SJSA1 (cell line): Measurements from ENCODE around the gene CXCL12. TPM values are rescaled to one million over a fixed set of nuclear protein-coding genes. Genes with fewer than 3 reads are reported as not detected.

Experiments used
- DNase-seq, 2 experiments: peaks; one replicate each; pipeline ENCODE4 v3.0.0-alpha.2; 2015 to 2020; ENCODE audit warnings: low spot score in 2 of 2, low read depth in 1 of 2
- H3K27ac ChIP-seq: fragments of 250-450 bp; sonication (Bioruptor Pico); 2 replicates; pipeline ENCODE4 v1.5.1; 2020; ENCODE audit warnings: mild to moderate bottlenecking, moderate library complexity
- H3K27me3 ChIP-seq: fragments of 250-450 bp; sonication (Bioruptor Pico); replicated peaks from 2 replicates; pipeline ENCODE4 v1.5.1; 2020; ENCODE audit warnings: mild to moderate bottlenecking, moderate library complexity
- H3K36me3 ChIP-seq: fragments of 250-450 bp; sonication (Bioruptor Pico); 2 replicates; pipeline ENCODE4 v1.5.1; 2020; ENCODE audit warnings: mild to moderate bottlenecking
- H3K4me1 ChIP-seq: fragments of 250-450 bp; sonication (Bioruptor Pico); replicated peaks from 2 replicates; pipeline ENCODE4 v1.6.1; 2021; ENCODE audit warnings: mild to moderate bottlenecking
- H3K4me3 ChIP-seq: fragments of 250-450 bp; sonication (Bioruptor Pico); 2 replicates; pipeline ENCODE4 v1.5.1; 2020; ENCODE audit warnings: mild to moderate bottlenecking
- H3K9me3 ChIP-seq: fragments of 250-450 bp; sonication (Bioruptor Pico); replicated peaks from 2 replicates; pipeline ENCODE4 v1.5.1; 2020; ENCODE audit warnings: mild to moderate bottlenecking
- total RNA-seq: library from RNA; depleted of rRNA; stranded (reverse); fragments of >200 nt; shearing (Covaris generic); gene quantifications from 2 replicates; pipeline ENCODE4 v1.2.3, GENCODE V29; 2014

Gene CXCL12
- total RNA-seq, 1 experiment from 2014 or later, result not detected

GRCh38 chr10:44335330-44336021 lies 49.4 kb downstream of the CXCL12 start:
- H3K4me1 ChIP-seq, result no peaks in the 10 kb centered on the region
- H3K4me3 ChIP-seq, result no peak overlapping the region
- no peaks in the 10 kb centered on the region for H3K9me3 ChIP-seq
- no peak overlapping the region for H3K27ac ChIP-seq
- DNase-seq, result no peak
- H3K27me3 ChIP-seq, result no peaks in the 10 kb centered on the region
- no peaks in the 10 kb centered on the region for H3K36me3 ChIP-seq

DNA sequence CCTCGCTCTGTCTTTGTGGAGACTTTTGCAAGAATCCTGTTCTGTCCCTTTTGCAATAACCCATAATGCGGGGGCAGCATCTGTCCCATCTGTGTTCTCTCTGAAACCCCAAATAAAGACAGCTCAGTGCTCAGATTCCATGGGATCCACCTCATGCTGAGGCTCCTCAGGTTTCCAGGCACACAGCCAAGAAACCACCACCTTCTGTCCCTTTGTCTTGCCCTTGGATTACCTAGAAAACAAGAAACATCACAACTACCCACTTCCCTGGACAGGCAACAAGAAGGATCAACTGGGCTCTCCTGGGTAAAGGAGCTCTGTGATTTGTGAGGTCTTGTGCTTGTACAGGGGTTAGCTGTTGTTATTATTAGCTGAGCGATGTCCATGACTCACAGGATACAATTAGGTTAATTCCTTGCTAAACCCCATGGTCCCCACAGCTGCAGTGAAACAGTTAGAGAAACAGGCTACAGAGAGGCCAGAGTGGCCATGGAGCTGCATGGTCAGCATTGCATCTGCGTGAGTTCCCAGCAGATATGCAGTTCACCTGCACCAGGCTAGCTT lies 50.2 kb downstream of the CXCL12 start:
- Histone ChIP-seq H3K4me1 (no peaks in the 10 kb centered on the region), H3K36me3 (no peaks in the 10 kb centered on the region), H3K4me3 (no peak overlapping the region), H3K27ac (no peak overlapping the region), H3K9me3 (no peaks in the 10 kb centered on the region), H3K27me3 (no peaks in the 10 kb centered on the region)
- DNase-seq, result no peak

- Histone ChIP-seq H3K9me3 (no peaks in the 10 kb centered on the region), H3K4me1 (no peaks in the 10 kb centered on the region), H3K27me3 (no peaks in the 10 kb centered on the region), H3K36me3 (no peaks in the 10 kb centered on the region), H3K4me3 (no peak overlapping the region), H3K27ac (no peak overlapping the region)
- DNase-seq, result no peak
Observed at GRCh38 chr10:44334091-44334490, 50.8 kb downstream of the CXCL12 start.

GRCh38 chr10:44333511-44333910 lies 51.4 kb downstream of the CXCL12 start:
- DNase-seq, result no peak
- no peak overlapping the region for H3K27ac ChIP-seq
- no peaks in the 10 kb centered on the region for H3K9me3 ChIP-seq
- no peaks in the 10 kb centered on the region for H3K27me3 ChIP-seq
- no peak overlapping the region for H3K4me3 ChIP-seq
- no peaks in the 10 kb centered on the region for H3K4me1 ChIP-seq
- H3K36me3 ChIP-seq, result no peaks in the 10 kb centered on the region

DNA sequence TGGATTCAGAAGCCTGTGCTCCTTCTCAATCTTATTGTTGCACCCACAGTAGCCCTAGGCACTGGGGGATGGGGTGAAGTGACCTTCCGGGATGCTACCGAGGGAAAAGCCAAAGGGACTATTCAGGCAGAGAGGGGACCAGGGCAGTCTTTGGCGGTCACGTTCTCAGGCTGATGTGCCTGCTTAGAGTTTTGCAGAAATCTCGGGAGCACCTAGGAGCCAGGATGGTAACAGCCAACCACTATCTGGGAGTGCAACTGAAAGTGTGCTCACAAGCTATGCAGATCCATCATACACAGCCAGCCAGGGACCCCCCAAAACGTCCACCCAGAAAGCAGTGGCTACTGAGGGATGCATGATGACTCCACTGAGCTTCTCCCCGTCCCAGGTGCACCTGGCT lies 52.4 kb downstream of the CXCL12 start:
- Histone ChIP-seq H3K4me1 (no peaks in the 10 kb centered on the region), H3K4me3 (no peak overlapping the region), H3K27me3 (no peaks in the 10 kb centered on the region), H3K36me3 (no peaks in the 10 kb centered on the region), H3K9me3 (no peaks in the 10 kb centered on the region), H3K27ac (no peak overlapping the region)
- no peak for DNase-seq

DNA sequence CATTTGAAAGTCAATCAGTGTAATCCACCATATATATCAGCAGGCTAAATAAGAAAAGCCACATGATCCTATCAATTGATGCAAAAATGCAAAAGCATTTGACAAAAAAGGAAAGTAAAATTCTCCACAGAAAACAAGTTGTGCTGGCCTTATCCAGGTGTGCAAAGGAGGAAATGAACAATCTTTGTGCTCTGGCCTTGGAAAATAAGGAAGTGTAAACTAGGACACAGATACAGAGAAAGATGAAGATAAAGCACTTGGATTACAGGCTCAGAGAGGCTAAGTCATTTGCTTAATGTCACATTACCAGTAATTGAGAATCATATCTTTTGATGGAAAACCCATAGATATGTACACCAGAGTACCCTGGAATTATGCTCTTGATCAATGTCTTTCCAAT lies 54.5 kb downstream of the CXCL12 start:
- Histone ChIP-seq H3K4me3 (no peak overlapping the region), H3K27me3 (no peaks in the 10 kb centered on the region), H3K4me1 (no peaks in the 10 kb centered on the region), H3K27ac (no peak overlapping the region), H3K36me3 (no peaks in the 10 kb centered on the region), H3K9me3 (no peaks in the 10 kb centered on the region)
- DNase-seq, result no peak

- H3K4me1 ChIP-seq, result no peaks in the 10 kb centered on the region
Observed at GRCh38 chr10:44327461-44327860, 57.4 kb downstream of the CXCL12 start.

More at GRCh38 chr10:44327461-44327860, 57.4 kb downstream of the CXCL12 start:
- Histone ChIP-seq H3K27me3 (no peaks in the 10 kb centered on the region), H3K4me3 (no peak overlapping the region), H3K9me3 (no peaks in the 10 kb centered on the region), H3K36me3 (no peaks in the 10 kb centered on the region), H3K27ac (no peak overlapping the region)
- no peak for DNase-seq
